ENCODE results near the gene PARVA. TPM values are rescaled to one million over a fixed set of nuclear protein-coding genes. Genes with fewer than 3 reads are reported as not detected.

PARVA gene
- polyA plus RNA-seq, 3 donors: not detected

DNA sequence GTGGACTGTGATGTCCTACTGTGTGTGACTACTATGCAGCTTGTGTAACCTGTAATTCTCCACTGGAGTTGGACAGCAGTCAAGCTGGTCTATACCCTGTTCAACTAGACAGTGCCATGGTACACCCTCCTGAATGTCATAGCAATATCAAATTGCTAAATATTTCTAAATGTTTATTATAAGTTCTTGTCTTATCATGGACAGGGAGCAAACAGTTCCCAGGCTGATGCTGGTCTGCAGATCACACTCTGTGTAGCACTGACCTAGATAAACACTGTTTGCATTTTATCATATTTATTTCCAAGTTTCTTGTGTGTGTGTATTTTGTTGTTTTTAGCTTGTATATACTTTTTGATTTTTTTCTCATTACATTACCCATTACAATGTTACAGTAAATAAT is 22.0 kb downstream of the PARVA start:
- H3K79me2 ChIP-seq (ENCODE audit: insufficient read depth, low read length): no peaks in the 10 kb centered on the region
- H3K4me3 ChIP-seq (replicated peaks in 1 of 3; ENCODE audit: low read depth in 2 of 3, low read length in 3 of 3): no peak overlapping the region
- TF ChIP-seq, protein P1, sequence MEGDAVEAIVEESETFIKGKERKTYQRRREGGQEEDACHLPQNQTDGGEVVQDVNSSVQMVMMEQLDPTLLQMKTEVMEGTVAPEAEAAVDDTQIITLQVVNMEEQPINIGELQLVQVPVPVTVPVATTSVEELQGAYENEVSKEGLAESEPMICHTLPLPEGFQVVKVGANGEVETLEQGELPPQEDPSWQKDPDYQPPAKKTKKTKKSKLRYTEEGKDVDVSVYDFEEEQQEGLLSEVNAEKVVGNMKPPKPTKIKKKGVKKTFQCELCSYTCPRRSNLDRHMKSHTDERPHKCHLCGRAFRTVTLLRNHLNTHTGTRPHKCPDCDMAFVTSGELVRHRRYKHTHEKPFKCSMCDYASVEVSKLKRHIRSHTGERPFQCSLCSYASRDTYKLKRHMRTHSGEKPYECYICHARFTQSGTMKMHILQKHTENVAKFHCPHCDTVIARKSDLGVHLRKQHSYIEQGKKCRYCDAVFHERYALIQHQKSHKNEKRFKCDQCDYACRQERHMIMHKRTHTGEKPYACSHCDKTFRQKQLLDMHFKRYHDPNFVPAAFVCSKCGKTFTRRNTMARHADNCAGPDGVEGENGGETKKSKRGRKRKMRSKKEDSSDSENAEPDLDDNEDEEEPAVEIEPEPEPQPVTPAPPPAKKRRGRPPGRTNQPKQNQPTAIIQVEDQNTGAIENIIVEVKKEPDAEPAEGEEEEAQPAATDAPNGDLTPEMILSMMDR (IDR thresholded peaks at IDR 0.05): no peak
- no peaks in the 10 kb centered on the region for H3K27me3 ChIP-seq (ENCODE audit: control insufficient read depth in 2 of 2, insufficient read depth in 2 of 2, low read length in 2 of 2)
- H3K27ac ChIP-seq (ENCODE audit: low read depth in 1 of 2, low read length in 2 of 2): no peak overlapping the region
- peaks cover 2 to 10% (median 4%) of the 10 kb centered on the region in 3 donors for H3K27me3 Mint-ChIP-seq (ENCODE audit: low read depth in 3 of 3)
- no peaks in the 10 kb centered on the region for H3K36me3 Mint-ChIP-seq
- H2AFZ ChIP-seq (ENCODE audit: insufficient read depth, low read depth, low read length, poor library complexity, severe bottlenecking): no peak overlapping the region
- H4K20me1 ChIP-seq (ENCODE audit: insufficient read depth, low read length): no peaks in the 10 kb centered on the region
- H3K4me2 ChIP-seq (replicated peaks; ENCODE audit: extremely low read depth, low read length, poor library complexity, severe bottlenecking): no peak overlapping the region
- intact Hi-C loops (cut with micrococcal nuclease): no loop called here
- H3K4me3 Mint-ChIP-seq: no peak overlapping the region
- H3K36me3 ChIP-seq (replicated peaks in 1 of 2; ENCODE audit: control insufficient read depth in 1 of 2, insufficient read depth in 2 of 2, low read length in 2 of 2): no peaks in the 10 kb centered on the region
- H3K4me1 ChIP-seq (ENCODE audit: control insufficient read depth in 1 of 2, insufficient read depth in 2 of 2, low read length in 2 of 2): no peaks in the 10 kb centered on the region
- H3K27ac Mint-ChIP-seq: no peak overlapping the region
- H3K9me3 ChIP-seq (replicated peaks in 1 of 2; ENCODE audit: control insufficient read depth in 1 of 2, insufficient read depth in 1 of 2, low read length in 2 of 2): no peaks in the 10 kb centered on the region
- H3K9ac ChIP-seq (ENCODE audit: insufficient read depth, low read length, poor library complexity, severe bottlenecking): no peak overlapping the region
- no peaks in the 10 kb centered on the region for H3K4me1 Mint-ChIP-seq
- no peak for DNase-seq
- H3K9me3 Mint-ChIP-seq: peaks cover 0 to 14% (median 7%) of the 10 kb centered on the region in 7 donors

DNA sequence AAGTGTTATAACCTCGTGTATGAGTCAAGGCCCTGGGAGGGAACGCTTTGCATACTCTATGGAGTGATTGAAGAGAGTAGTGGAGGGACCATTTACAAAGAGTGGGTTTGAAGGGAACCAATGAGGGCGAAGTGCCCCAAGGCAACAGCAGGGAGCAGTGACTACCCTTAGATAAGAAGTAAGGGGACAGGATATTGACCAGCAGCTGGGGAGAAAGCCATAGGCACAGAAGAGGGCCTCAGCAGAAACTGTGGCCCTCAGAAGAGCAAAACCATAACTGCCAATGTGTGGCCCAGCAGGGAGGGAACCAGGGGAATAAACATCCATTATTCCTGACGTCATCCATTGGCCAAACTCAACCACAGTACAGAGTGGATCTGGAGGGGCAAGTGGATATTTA is 24.7 kb downstream of the PARVA start:
- Mint-ChIP-seq H3K27me3 (ENCODE audit: low read depth in 3 of 3) (peaks cover 2 to 10% (median 4%) of the 10 kb centered on the region in 3 donors), H3K36me3 (no peaks in the 10 kb centered on the region), H3K4me3 (no peak overlapping the region), H3K9me3 (peaks cover 0 to 2% (median 0%) of the 10 kb centered on the region in 7 donors), H3K4me1 (no peaks in the 10 kb centered on the region), H3K27ac (no peak overlapping the region)
- H3K4me2 ChIP-seq (replicated peaks; ENCODE audit: extremely low read depth, low read length, poor library complexity, severe bottlenecking): no peak overlapping the region
- TF ChIP-seq, protein P1 (IDR thresholded peaks at IDR 0.05): no peak
- no peak overlapping the region for H3K27ac ChIP-seq (ENCODE audit: low read depth in 1 of 2, low read length in 2 of 2)
- no peaks in the 10 kb centered on the region for H4K20me1 ChIP-seq (ENCODE audit: insufficient read depth, low read length)
- no peak overlapping the region for H3K4me3 ChIP-seq (replicated peaks in 1 of 3; ENCODE audit: low read depth in 2 of 3, low read length in 3 of 3)
- no peaks in the 10 kb centered on the region for H3K9me3 ChIP-seq (replicated peaks in 1 of 2; ENCODE audit: control insufficient read depth in 1 of 2, insufficient read depth in 1 of 2, low read length in 2 of 2)
- DNase-seq: no peak
- 95% methylated on average over 2 of the region's 4 CpGs for WGBS (ENCODE audit: insufficient coverage)
- no peaks in the 10 kb centered on the region for H3K4me1 ChIP-seq (ENCODE audit: control insufficient read depth in 1 of 2, insufficient read depth in 2 of 2, low read length in 2 of 2)
- H3K27me3 ChIP-seq (ENCODE audit: control insufficient read depth in 2 of 2, insufficient read depth in 2 of 2, low read length in 2 of 2): no peaks in the 10 kb centered on the region
- H2AFZ ChIP-seq (ENCODE audit: insufficient read depth, low read depth, low read length, poor library complexity, severe bottlenecking): no peak overlapping the region
- intact Hi-C loops (cut with micrococcal nuclease): no loop called here
- H3K9ac ChIP-seq (ENCODE audit: insufficient read depth, low read length, poor library complexity, severe bottlenecking): no peak overlapping the region
- no peaks in the 10 kb centered on the region for H3K79me2 ChIP-seq (ENCODE audit: insufficient read depth, low read length)
- no peaks in the 10 kb centered on the region for H3K36me3 ChIP-seq (replicated peaks in 1 of 2; ENCODE audit: control insufficient read depth in 1 of 2, insufficient read depth in 2 of 2, low read length in 2 of 2)
